COLO668 (cell line): ENCODE measurements around the gene CALML3.
"Not testable (repeated sequence)": the region's sequence is repeated elsewhere in the genome, so short reads cannot be mapped to it uniquely, and the experiment has no call there.

Experiments used
- DNase-seq: peaks from one replicate; lab custom pipeline; 2025; ENCODE audit not compliant: unreplicated experiment; lab: John Stamatoyannopoulos, UW

Gene CALML3

GRCh38 chr10:5524641-5525560 is at the start of gene CALML3:
Gene CALML3, plus strand, starts transcription at chr10:5524961. Its CDS starts 125 bp downstream, at chr10:5525086.
- DNase-seq, result peak; percentile 77

DNA sequence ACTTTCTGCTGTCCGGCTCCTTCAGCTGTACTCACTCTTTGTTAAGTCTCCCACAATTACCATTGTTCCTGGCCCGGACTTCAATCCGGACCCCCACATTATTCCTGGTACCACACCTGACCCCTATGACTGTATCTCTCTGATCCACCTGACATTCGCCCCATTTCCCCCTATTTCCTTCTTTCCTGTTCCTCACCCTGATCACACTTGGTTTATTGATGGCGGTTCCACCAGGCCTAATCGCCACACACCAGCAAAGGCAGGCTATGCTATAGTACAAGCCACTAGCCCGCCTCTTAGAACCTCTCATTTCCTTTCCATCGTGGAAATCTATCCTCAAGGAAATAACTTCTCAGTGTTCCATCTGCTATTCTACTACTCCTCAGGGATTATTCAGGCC is 49.7 kb upstream of the CALML3 start:
- DNase-seq, result not testable (repeated sequence)

- DNase-seq, result not testable (repeated sequence)
These were observed 48.6 kb upstream of the CALML3 start for GRCh38 chr10:5475974-5476807.

DNA sequence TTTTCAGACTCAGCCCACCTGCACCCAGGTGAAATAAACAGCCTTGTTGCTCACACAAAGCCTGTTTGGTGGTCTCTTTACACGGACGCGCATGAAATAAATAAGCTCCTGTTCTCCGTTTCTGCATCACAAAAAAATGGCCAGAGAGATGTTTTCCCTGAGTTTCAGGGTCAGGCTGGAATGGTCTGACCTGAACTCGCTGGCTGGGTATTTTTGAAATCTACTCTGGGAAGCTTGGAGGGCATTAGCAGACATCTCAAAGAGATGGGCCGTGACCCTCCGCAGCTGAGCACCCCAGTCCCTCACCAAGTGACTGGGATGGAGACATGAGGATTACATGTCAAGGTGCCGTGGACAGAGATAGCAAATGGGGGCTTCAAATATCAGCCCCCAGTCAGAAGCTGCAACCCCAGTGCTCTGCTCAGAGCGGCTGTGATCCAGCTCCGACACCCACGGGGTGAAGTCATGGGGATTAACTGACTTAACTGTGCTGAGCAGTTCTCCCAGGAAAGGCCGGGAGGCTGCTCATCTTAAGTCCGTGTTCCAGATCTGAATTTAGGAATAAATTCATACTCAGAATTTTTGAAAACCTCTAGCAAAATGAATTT is 47.7 kb upstream of the CALML3 start:
- no peak for DNase-seq

GRCh38 chr10:5477948-5478693 is 46.6 kb upstream of the CALML3 start:
- DNase-seq, result no peak

DNA sequence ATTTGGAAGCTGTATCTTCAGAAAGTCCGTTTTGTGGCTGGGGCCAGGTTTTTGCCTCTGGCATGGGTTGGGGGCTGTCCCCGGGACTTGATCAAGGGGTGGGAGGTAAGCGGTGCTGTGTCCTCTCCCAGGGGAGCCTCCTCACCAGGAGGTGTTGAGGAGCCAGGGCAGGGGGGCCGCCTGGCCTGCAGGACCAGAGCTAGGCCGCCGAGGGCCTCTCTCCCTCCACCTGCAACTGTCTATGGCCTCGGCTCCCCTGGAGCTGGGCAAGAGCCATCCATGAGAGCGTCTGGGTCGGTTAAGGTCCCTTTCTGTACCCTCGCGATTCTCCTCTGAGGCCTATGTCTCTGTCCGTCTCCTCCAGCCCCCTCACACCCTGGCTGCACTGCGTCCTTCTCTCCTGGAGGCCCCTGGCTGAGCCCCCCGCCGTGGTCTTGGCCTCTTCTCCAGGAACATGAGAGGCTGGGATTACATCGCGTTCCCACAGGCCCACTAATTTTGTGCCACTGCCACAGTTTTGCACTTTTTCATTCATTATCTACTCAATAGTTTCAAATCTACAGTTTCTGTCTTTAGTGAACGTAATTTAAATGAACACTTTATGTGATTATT is 46.0 kb upstream of the CALML3 start:
- no peak for DNase-seq

- no peak for DNase-seq
These were observed 45.1 kb upstream of the CALML3 start for GRCh38 chr10:5479481-5480161.

DNA sequence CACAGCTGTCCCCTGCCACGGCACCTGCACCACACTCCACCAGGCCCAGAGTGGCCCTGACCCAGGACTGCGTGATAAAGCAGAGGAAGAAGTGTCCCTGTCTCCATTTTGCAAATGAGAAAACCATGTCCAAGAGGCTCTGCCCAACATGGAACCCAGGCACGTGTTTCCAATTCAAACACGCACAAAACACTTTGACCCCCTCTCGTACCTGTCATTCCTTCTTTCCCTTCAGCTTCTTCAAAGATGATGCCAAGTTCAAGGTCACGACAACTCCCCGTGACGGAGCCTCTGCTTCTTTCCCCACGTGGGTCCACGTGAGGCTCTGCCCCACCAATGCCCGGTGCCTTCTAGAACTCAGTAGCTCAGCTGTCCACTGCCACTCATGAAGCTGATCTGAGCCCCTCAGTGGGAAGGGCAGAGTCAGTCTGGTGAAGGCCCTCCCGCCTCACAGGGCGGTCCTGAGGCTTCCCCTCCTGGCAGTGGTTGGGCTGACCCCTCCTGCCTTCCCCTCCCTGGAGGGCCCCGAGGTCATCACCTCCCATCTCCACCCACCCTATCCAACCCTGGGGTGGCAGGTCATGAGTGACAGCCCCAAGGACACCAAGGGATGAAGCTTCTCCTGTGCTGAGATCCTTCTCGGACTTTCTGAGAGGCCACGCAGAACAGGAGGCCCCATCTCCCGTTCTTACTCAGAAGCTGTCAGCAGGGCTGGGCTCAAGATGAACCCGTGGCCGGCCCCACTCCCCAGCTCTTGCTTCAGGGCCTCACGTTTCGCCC is 44.4 kb upstream of the CALML3 start:
- DNase-seq, result no peak

GRCh38 chr10:5481121-5481520 is 43.6 kb upstream of the CALML3 start:
- no peak for DNase-seq

DNA sequence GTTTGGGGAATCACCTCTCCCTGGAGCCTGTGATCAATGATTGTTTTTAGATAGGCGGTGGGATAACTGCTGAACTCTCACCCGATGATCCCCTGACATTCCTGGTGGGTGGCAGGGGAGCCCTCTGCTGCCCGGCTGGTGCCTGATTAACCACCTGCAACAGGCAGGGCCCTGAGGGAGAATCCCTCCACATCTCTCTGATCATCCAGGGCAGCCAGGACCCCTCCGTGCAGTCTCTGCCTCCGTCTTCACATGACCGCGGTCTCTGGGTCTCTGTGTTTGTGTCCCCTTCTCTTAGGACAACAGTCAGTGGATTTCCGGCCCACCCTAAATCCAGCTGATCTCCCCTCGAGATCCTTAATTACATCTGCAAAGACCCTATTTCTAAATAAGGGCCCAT is 42.7 kb upstream of the CALML3 start:
- DNase-seq, result no peak

- no peak for DNase-seq
These were observed 40.6 kb upstream of the CALML3 start for GRCh38 chr10:5484205-5484604.

- no peak for DNase-seq
These were observed 39.5 kb upstream of the CALML3 start for GRCh38 chr10:5485290-5485689.

- DNase-seq, result no peak
These were observed 38.6 kb upstream of the CALML3 start for GRCh38 chr10:5485948-5486852.

DNA sequence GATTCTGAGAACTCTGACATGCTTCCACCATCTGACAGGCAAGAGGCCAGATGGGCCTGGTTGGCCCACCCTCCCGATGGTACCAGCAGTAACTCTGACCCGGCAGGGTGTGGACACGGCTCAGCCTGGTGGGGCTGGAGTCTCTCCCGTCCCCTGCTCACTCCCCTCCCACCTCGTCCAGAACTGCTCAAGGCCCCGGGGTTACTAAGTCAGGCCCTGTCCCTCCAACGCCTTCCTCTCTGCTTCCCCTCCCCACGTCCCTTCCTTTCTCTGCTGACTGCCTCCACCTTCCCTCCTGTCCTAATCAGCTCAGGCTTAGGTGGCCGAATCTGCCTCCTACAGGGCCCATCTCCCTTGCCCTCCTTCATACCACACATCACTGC is 37.9 kb upstream of the CALML3 start:
- no peak for DNase-seq

DNA sequence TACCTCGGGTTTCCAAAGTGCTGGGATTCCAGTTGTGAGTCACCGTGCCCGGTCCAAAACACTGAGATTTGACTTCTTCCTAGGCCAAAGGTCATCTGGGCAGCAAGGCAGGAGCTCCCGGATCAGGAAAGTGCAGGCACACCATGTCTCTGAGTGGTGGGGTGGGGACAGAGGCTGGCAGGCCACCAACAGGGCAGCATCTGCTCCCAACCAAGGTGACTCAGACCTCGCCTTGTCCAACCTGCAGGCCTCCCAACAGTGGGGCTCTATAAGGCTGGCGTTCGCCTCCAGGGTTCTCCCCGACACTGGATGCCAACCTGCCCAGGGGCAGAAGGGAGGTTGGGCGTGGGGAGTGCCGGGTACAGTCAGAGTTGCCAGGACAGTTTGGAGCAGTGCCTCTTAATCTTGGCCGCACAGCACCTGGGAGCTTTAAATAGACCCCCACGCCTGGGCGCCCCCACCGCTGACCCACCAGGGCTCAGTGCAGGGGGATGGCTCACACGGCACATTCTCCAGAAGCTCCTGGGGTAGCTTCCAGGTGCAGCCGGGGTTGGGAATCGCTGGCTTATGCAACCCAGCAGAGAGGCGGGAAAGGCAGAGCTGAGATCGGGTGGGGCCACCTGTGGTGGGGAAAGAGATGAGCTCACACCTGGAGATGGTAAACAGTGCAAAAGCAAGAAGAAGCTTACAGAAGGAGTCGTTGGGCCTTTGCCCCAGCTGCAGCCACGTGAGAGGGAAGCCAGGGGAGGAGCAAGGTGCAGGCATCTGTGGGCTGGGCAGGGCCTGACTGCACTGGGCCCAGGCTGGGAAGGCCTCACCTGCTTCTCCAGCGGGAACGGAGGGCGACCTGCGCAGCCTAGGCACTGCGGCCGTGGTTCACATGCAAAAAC is 36.2 kb upstream of the CALML3 start:
- DNase-seq, result peak; percentile 66

DNA sequence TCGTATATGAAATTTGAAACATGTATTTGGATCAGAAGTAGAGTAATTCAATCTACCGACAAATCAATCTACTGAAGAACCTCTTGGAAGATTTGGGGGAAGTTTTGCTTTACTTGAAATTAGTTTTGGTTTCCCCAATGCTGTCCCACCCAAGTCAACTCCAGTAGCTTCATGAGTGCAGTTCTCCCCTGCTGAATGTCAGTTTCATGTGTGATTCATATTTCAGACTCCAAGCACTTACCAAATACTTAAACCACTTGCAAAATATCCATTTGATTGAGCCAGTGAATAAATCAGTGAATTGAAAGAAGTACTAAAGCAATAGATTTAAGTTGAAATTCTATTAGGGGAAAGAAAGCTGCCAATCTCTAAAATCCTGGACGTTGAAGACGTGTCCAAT is 34.7 kb upstream of the CALML3 start:
- DNase-seq, result no peak
